Neutrophil (primary cell): Measurements from ENCODE around the gene MGAT2.

Experiments used
- H3K27ac ChIP-seq: fragments of 200-600 bp; sonication (generic); 2 replicates; pipeline ENCODE4 v1.5.1; 2016; ENCODE audit warnings: mild to moderate bottlenecking, moderate library complexity
- H3K27me3 ChIP-seq: fragments of 200-600 bp; sonication (generic); 2 replicates; pipeline ENCODE4 v1.6.0; 2016; ENCODE audit warnings: mild to moderate bottlenecking
- H3K36me3 ChIP-seq: fragments of 200-600 bp; sonication (generic); 2 replicates; pipeline ENCODE4 v1.5.1; 2017
- H3K4me1 ChIP-seq, 2 experiments: fragments of 200-600 bp in 1 of 2; sonication (generic) in 1 of 2; 1 replicate in 1 of 2; 2 replicates in 1 of 2; pipeline versions ENCODE4 v1.5.1 to v1.6.1; 2013 to 2016; ENCODE audit warnings: low read depth in 1 of 2, low read length in 1 of 2, mild to moderate bottlenecking in 1 of 2, moderate library complexity in 1 of 2; ENCODE audit not compliant: control insufficient read depth in 1 of 2, insufficient read depth in 1 of 2
- H3K4me3 ChIP-seq, 2 experiments: fragments of 200-600 bp in 1 of 2; sonication (generic) in 1 of 2; 1 replicate in 1 of 2; 2 replicates in 1 of 2; pipeline ENCODE4 v1.5.1; 2013 to 2016; ENCODE audit warnings: low read depth in 1 of 2, low read length in 1 of 2, mild to moderate bottlenecking in 1 of 2, moderate library complexity in 1 of 2
- H3K9me3 ChIP-seq: fragments of 200-600 bp; sonication (generic); 2 replicates; pipeline ENCODE4 v1.5.1; 2016
- TF ChIP-seq, protein P1 (sequence below): fragments of 200-600 bp; sonication (generic); IDR thresholded peaks from 2 replicates; pipeline ENCODE4 v1.5.1; 2016; ENCODE audit warnings: antibody characterized with exemption

The MGAT2 gene

GRCh38 chr14:49637534-49638078 lies 17.0 kb downstream of the MGAT2 start:
- TF ChIP-seq, protein P1, sequence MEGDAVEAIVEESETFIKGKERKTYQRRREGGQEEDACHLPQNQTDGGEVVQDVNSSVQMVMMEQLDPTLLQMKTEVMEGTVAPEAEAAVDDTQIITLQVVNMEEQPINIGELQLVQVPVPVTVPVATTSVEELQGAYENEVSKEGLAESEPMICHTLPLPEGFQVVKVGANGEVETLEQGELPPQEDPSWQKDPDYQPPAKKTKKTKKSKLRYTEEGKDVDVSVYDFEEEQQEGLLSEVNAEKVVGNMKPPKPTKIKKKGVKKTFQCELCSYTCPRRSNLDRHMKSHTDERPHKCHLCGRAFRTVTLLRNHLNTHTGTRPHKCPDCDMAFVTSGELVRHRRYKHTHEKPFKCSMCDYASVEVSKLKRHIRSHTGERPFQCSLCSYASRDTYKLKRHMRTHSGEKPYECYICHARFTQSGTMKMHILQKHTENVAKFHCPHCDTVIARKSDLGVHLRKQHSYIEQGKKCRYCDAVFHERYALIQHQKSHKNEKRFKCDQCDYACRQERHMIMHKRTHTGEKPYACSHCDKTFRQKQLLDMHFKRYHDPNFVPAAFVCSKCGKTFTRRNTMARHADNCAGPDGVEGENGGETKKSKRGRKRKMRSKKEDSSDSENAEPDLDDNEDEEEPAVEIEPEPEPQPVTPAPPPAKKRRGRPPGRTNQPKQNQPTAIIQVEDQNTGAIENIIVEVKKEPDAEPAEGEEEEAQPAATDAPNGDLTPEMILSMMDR = no peak
- Histone ChIP-seq H3K4me1 (peaks cover 23 to 26% of the 10 kb centered on the region in 2 experiments), H3K27me3 (no peaks in the 10 kb centered on the region), H3K27ac (no peak overlapping the region), H3K36me3 (no peaks in the 10 kb centered on the region), H3K9me3 (no peaks in the 10 kb centered on the region), H3K4me3 (no peak overlapping the region)

GRCh38 chr14:49640540-49641417 lies 20.2 kb downstream of the MGAT2 start:
- no peaks in the 10 kb centered on the region for H3K9me3 ChIP-seq
- TF ChIP-seq, protein P1 = no peak
- H3K27ac ChIP-seq = no peak overlapping the region
- H3K4me1 ChIP-seq = no peaks in the 10 kb centered on the region
- no peaks in the 10 kb centered on the region for H3K36me3 ChIP-seq
- H3K4me3 ChIP-seq = no peak overlapping the region
- H3K27me3 ChIP-seq = no peaks in the 10 kb centered on the region

- Histone ChIP-seq H3K27ac (no peak overlapping the region), H3K27me3 (no peaks in the 10 kb centered on the region), H3K4me3 (no peak overlapping the region), H3K4me1 (no peaks in the 10 kb centered on the region), H3K36me3 (no peaks in the 10 kb centered on the region), H3K9me3 (no peaks in the 10 kb centered on the region)
- TF ChIP-seq, protein P1 = no peak
Observed at GRCh38 chr14:49641697-49642129, 21.1 kb downstream of the MGAT2 start.

- TF ChIP-seq, protein P1 = no peak
- Histone ChIP-seq H3K4me1 (no peaks in the 10 kb centered on the region), H3K27ac (no peak overlapping the region), H3K36me3 (no peaks in the 10 kb centered on the region), H3K4me3 (no peak overlapping the region), H3K9me3 (no peaks in the 10 kb centered on the region), H3K27me3 (no peaks in the 10 kb centered on the region)
Observed at GRCh38 chr14:49642163-49642562, 21.6 kb downstream of the MGAT2 start.

DNA sequence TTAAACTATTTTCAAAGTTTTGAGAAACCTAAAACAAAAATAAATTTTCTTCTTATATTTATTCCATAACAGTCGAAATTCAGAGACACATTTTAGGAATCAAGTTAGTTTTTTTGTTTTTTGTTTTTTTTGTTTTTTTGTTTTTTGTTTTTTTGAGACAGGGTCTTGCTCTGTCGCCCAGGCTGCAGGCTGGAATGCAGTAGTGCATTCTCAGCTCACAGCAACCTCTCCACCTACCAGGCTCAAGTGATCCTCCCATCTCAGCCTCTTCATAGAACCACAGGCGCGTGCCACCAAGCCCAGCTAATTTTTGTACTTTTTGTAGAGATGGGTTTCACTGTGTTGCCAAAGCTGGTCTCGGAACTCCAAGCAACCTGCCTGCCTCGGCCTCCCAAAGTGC lies 32.9 kb downstream of the MGAT2 start:
- TF ChIP-seq, protein P1 = no peak
- H3K27me3 ChIP-seq = no peaks in the 10 kb centered on the region
- no peak overlapping the region for H3K27ac ChIP-seq
- no peaks in the 10 kb centered on the region for H3K4me1 ChIP-seq
- no peak overlapping the region for H3K4me3 ChIP-seq
- no peaks in the 10 kb centered on the region for H3K9me3 ChIP-seq
- H3K36me3 ChIP-seq = no peaks in the 10 kb centered on the region
